Astrocyte (in vitro differentiated cells and primary cell): ENCODE measurements around the gene FBXO46.

Source experiments
- EZH2 ChIP-seq: IDR thresholded peaks from 2 replicates; pipeline ENCODE4 v1.6.1; 2012; ENCODE audit warnings: mild to moderate bottlenecking, low read length, inconsistent platforms; ENCODE audit not compliant: insufficient read depth
- TF ChIP-seq, protein P1 (sequence below): IDR thresholded peaks from 2 replicates; pipeline ENCODE4 v1.5.1; 2011; ENCODE audit warnings: low read depth, mild to moderate bottlenecking, inconsistent platforms, low read length, moderate library complexity; ENCODE audit not compliant: insufficient read depth

- TF ChIP-seq, protein P1, sequence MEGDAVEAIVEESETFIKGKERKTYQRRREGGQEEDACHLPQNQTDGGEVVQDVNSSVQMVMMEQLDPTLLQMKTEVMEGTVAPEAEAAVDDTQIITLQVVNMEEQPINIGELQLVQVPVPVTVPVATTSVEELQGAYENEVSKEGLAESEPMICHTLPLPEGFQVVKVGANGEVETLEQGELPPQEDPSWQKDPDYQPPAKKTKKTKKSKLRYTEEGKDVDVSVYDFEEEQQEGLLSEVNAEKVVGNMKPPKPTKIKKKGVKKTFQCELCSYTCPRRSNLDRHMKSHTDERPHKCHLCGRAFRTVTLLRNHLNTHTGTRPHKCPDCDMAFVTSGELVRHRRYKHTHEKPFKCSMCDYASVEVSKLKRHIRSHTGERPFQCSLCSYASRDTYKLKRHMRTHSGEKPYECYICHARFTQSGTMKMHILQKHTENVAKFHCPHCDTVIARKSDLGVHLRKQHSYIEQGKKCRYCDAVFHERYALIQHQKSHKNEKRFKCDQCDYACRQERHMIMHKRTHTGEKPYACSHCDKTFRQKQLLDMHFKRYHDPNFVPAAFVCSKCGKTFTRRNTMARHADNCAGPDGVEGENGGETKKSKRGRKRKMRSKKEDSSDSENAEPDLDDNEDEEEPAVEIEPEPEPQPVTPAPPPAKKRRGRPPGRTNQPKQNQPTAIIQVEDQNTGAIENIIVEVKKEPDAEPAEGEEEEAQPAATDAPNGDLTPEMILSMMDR = no peak
- no peak for TF ChIP-seq EZH2
These were observed 42.7 kb upstream of the FBXO46 start for GRCh38 chr19:45773384-45773783.
